GM23338 (cell line): Measurements from ENCODE around the gene DGKD.
"Not testable (repeated sequence)": the region's sequence is repeated elsewhere in the genome, so short reads cannot be mapped to it uniquely, and the experiment has no call there.

Experiments used
- CREB1 ChIP-seq: fragments of 250-450 bp; sonication (Bioruptor Pico); IDR thresholded peaks from 2 replicates; pipeline ENCODE4 v1.5.0; 2020; ENCODE audit warnings: low read depth, mild to moderate bottlenecking, moderate library complexity
- CTCF ChIP-seq, 2 experiments: fragments of 200-600 bp in 1 of 2; sonication (generic) in 1 of 2; conservative IDR thresholded peaks; 2 replicates each; pipeline versions ENCODE4 v1.5.1 to v1.6.1; 2016 to 2017; ENCODE audit warnings: antibody characterized with exemption in 2 of 2, low read depth in 2 of 2, mild to moderate bottlenecking in 2 of 2, moderate library complexity in 1 of 2
- EZH2 ChIP-seq: fragments of 200-600 bp; sonication (generic); IDR thresholded peaks from one replicate; pipeline ENCODE4 v1.8.0; 2017; ENCODE audit warnings: antibody characterized with exemption, mild to moderate bottlenecking, low read depth; ENCODE audit not compliant: unreplicated experiment
- NANOG ChIP-seq: IDR thresholded peaks from 2 replicates; pipeline ENCODE4 v1.6.1; 2016; ENCODE audit warnings: antibody characterized with exemption, borderline replicate concordance
- POLR2AphosphoS5 ChIP-seq: IDR thresholded peaks from 2 replicates; pipeline ENCODE4 v1.6.1; 2016; ENCODE audit warnings: antibody characterized with exemption, low read depth
- REST ChIP-seq: IDR thresholded peaks from one replicate; pipeline ENCODE4 v1.6.1; 2018; ENCODE audit warnings: antibody characterized with exemption; ENCODE audit not compliant: unreplicated experiment
- STAT1 ChIP-seq: IDR thresholded peaks from one replicate; pipeline ENCODE4 v1.6.1; 2016; ENCODE audit warnings: antibody characterized with exemption; ENCODE audit not compliant: unreplicated experiment

- not testable (repeated sequence) for TF ChIP-seq EZH2; CTCF (conservative IDR thresholded peaks at IDR 0.05; ENCODE audit: low read depth in 2 of 2); POLR2AphosphoS5; CREB1 (CRISPR knock-in tag); STAT1; REST; NANOG
Measured at GRCh38 chr2:233374776-233375175, 20.5 kb downstream of the DGKD start.
